Keratinocyte (primary cell): ENCODE data around the gene DNASE1L2.

ENCODE experiments used
- CTCF ChIP-seq, 3 experiments: IDR thresholded peaks in 1 of 3; conservative IDR thresholded peaks in 1 of 3; optimal IDR thresholded peaks in 1 of 3; 2 replicates in 2 of 3; 3 replicates in 1 of 3; pipeline versions ENCODE3 to v1.5.1; 2011; ENCODE audit warnings: low read length in 3 of 3, mild to moderate bottlenecking in 3 of 3, moderate library complexity in 2 of 3, control low read depth in 1 of 3, inconsistent platforms in 1 of 3; ENCODE audit not compliant: insufficient read depth in 2 of 3; ENCODE audit errors: extremely low read depth in 1 of 3
- EZH2 ChIP-seq: IDR thresholded peaks from one replicate; pipeline ENCODE4 v1.6.1; 2012; ENCODE audit warnings: inconsistent platforms, mild to moderate bottlenecking, low read length, moderate library complexity

- TF ChIP-seq CTCF (optimal IDR thresholded peaks at IDR 0.05 in 1 of 3, IDR thresholded peaks at IDR 0.05 in 1 of 3, conservative IDR thresholded peaks at IDR 0.05 in 1 of 3; ENCODE audit: extremely low read depth in 1 of 3, insufficient read depth in 2 of 3, low read length in 3 of 3) (no peak), EZH2 (no peak)
Measured at GRCh38 chr16:2205967-2206313, 30.3 kb upstream of the DNASE1L2 start.
